Osteoblast (primary cell): Measurements from ENCODE around the gene EREG. TPM values are rescaled to one million over a fixed set of nuclear protein-coding genes. Genes with fewer than 3 reads are reported as not detected.

ENCODE experiments used
- DNase-seq: peaks from one replicate; pipeline ENCODE4 v3.0.0; 2011; ENCODE audit warnings: low spot score, mixed read lengths; ENCODE audit not compliant: insufficient read length; ENCODE audit errors: missing footprints
- H2AFZ ChIP-seq: 2 replicates; pipeline ENCODE4 v1.6.0; 2011; ENCODE audit warnings: mild to moderate bottlenecking, low read length
- H3K27ac ChIP-seq: 2 replicates; pipeline ENCODE4 v1.5.1; 2011; ENCODE audit warnings: mild to moderate bottlenecking, low read depth, low read length, moderate library complexity
- H3K27me3 ChIP-seq: 2 replicates; pipeline ENCODE4 v1.6.0; 2012; ENCODE audit warnings: mild to moderate bottlenecking, control low read depth, inconsistent platforms, low read length, moderate library complexity; ENCODE audit not compliant: insufficient read depth
- H3K36me3 ChIP-seq: 2 replicates; pipeline ENCODE4 v1.5.1; 2011; ENCODE audit warnings: mild to moderate bottlenecking, low read length, control low read depth, moderate library complexity; ENCODE audit not compliant: insufficient read depth
- H3K4me1 ChIP-seq: 2 replicates; pipeline ENCODE4 v1.5.1; 2011; ENCODE audit warnings: mild to moderate bottlenecking, low read length, control low read depth, moderate library complexity; ENCODE audit not compliant: insufficient read depth
- H3K4me2 ChIP-seq: 2 replicates; pipeline ENCODE4 v1.6.0; 2011; ENCODE audit warnings: mild to moderate bottlenecking, low read length; ENCODE audit not compliant: insufficient read depth
- H3K4me3 ChIP-seq: fragments of 200-600 bp; sonication (generic); 3 replicates; pipeline ENCODE4 v1.5.1; 2012; ENCODE audit warnings: mild to moderate bottlenecking, low read length, inconsistent platforms; ENCODE audit not compliant: insufficient read depth
- H3K79me2 ChIP-seq: 2 replicates; pipeline ENCODE4 v1.6.0; 2012; ENCODE audit warnings: mild to moderate bottlenecking, low read length, control low read depth, inconsistent platforms; ENCODE audit not compliant: insufficient read depth
- H3K9me3 ChIP-seq: 2 replicates; pipeline ENCODE4 v1.5.1; 2011; ENCODE audit warnings: low read depth, low read length, control low read depth
- H4K20me1 ChIP-seq: 2 replicates; pipeline ENCODE4 v1.6.0; 2012; ENCODE audit warnings: mild to moderate bottlenecking, low read length, control low read depth; ENCODE audit not compliant: insufficient read depth
- total RNA-seq: library from RNA; depleted of rRNA; stranded (reverse); fragments of >200 nt; gene quantifications from 2 replicates; pipeline ENCODE4 v1.2.3, GENCODE V29; 2012
- TF ChIP-seq, protein P1 (sequence below): IDR thresholded peaks from 2 replicates; pipeline ENCODE4 v1.5.1; 2011; ENCODE audit warnings: mild to moderate bottlenecking, low read depth, low read length, moderate library complexity; ENCODE audit errors: extremely low read depth

Gene EREG
- total RNA-seq, 1 donor = 1.1 TPM

DNA sequence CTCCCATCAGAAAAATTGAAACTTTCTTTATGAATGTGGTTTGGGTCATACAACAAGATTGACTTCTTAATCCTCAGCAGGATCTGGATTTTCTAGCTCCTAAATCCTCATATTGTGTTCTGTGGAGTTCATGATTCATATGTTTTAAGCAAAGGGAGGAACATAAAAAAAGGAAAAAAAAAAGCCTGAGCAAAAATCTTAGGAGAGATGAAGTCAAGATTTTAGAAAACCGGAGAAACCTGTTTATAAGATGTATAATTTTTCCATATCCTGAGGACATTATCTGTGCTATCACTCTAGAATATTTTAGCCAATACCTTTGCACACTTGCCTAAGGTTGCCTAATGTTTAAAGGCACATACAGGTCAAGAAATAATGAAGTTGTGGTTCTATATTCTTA lies 7.0 kb upstream of the EREG start:
- Histone ChIP-seq H3K4me3 (no peak overlapping the region), H3K4me1 (no peaks in the 10 kb centered on the region), H3K36me3 (no peaks in the 10 kb centered on the region), H4K20me1 (no peaks in the 10 kb centered on the region), H3K27ac (no peak overlapping the region), H2AFZ (no peak overlapping the region), H3K4me2 (no peak overlapping the region), H3K9me3 (no peaks in the 10 kb centered on the region), H3K79me2 (no peaks in the 10 kb centered on the region), H3K27me3 (peaks cover 21% of the 10 kb centered on the region)
- TF ChIP-seq, protein P1, sequence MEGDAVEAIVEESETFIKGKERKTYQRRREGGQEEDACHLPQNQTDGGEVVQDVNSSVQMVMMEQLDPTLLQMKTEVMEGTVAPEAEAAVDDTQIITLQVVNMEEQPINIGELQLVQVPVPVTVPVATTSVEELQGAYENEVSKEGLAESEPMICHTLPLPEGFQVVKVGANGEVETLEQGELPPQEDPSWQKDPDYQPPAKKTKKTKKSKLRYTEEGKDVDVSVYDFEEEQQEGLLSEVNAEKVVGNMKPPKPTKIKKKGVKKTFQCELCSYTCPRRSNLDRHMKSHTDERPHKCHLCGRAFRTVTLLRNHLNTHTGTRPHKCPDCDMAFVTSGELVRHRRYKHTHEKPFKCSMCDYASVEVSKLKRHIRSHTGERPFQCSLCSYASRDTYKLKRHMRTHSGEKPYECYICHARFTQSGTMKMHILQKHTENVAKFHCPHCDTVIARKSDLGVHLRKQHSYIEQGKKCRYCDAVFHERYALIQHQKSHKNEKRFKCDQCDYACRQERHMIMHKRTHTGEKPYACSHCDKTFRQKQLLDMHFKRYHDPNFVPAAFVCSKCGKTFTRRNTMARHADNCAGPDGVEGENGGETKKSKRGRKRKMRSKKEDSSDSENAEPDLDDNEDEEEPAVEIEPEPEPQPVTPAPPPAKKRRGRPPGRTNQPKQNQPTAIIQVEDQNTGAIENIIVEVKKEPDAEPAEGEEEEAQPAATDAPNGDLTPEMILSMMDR = no peak
- no peak for DNase-seq

DNA sequence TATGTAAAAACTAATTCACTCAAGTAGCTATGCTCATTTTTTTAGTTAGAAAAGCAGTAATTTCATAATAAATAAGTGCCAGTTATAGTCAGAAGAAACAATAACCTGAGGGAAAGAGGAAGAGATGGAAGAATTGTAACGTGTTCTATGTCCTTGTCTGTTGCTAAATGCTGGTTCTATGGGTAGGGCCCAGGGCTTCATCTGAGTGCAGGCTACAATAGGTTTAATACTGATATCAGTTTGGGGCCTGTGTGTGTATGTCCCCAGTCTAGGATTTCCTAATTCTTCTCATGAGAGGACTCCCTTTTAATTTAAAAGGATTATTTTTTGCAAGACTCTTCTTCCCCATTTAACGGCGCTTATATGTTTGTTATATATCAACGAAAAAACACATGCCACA lies 3.3 kb upstream of the EREG start:
- Histone ChIP-seq H3K27ac (no peak overlapping the region), H3K4me2 (no peak overlapping the region), H3K79me2 (no peaks in the 10 kb centered on the region), H3K4me1 (peaks cover 12% of the 10 kb centered on the region), H2AFZ (no peak overlapping the region), H3K27me3 (peaks cover 20% of the 10 kb centered on the region), H3K9me3 (no peaks in the 10 kb centered on the region), H3K36me3 (no peaks in the 10 kb centered on the region), H4K20me1 (no peaks in the 10 kb centered on the region), H3K4me3 (no peak overlapping the region)
- TF ChIP-seq, protein P1 = no peak
- DNase-seq = no peak

DNA sequence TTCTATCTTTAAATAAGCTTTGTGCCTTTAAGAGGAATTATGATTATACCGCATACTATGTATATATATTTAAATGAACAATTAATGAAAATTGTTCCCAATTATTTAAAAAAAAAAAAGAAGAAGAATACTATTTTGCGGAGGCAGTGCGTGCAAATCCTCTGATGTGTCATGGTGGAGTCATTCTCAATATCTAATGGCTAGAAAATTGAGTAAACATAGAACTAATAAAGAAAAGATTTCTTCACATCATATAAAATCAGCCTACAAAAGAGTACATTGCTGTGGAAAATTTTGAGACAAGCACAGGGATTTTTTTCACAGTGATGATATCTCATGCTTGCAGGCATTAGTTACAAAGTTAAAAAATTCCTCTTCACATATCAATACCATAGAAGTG lies 2.6 kb upstream of the EREG start:
- H3K4me3 ChIP-seq = no peak overlapping the region
- no peak overlapping the region for H3K4me2 ChIP-seq
- H3K36me3 ChIP-seq = no peaks in the 10 kb centered on the region
- peaks cover 15% of the 10 kb centered on the region for H3K27me3 ChIP-seq
- TF ChIP-seq, protein P1 = no peak
- no peak overlapping the region for H3K27ac ChIP-seq
- H3K4me1 ChIP-seq = peaks cover 12% of the 10 kb centered on the region
- no peak for DNase-seq
- H3K9me3 ChIP-seq = no peaks in the 10 kb centered on the region
- H2AFZ ChIP-seq = no peak overlapping the region
- H3K79me2 ChIP-seq = no peaks in the 10 kb centered on the region
- no peaks in the 10 kb centered on the region for H4K20me1 ChIP-seq

DNA sequence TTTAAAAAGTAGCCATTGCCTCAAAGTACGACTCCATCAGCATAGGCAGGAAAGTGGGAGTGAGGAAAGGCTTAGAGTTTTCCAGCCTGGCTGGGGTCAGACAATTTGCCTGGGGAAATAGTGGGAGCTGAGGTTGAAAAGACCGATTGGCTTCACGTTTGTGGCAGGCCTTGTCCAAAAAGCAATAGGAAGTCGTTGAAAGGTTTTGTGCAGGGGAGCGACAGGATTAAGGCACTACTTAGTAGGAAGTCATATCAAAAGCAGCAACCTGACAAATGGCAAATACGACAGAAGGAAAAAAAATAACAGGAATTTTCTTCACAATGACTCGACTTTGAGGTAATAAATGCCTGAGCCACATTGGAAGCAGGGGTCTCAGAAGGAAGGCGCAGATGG lies 691 bp upstream of the EREG start:
- Histone ChIP-seq H3K9me3 (no peaks in the 10 kb centered on the region), H3K4me2 (peak overlapping the region; percentile 90), H3K4me1 (peaks cover 12% of the 10 kb centered on the region), H3K36me3 (no peaks in the 10 kb centered on the region), H2AFZ (peak overlapping the region; percentile 65), H3K4me3 (peak overlapping the region; percentile 75), H3K27me3 (peaks cover 10% of the 10 kb centered on the region), H3K79me2 (no peaks in the 10 kb centered on the region), H4K20me1 (no peaks in the 10 kb centered on the region), H3K27ac (peak overlapping the region; percentile 20)
- TF ChIP-seq, protein P1 = no peak
- DNase-seq = no peak
